ACC112 (cell line): ENCODE results near the gene ATAD3C.

ENCODE experiments used
- H2AFZ ChIP-seq: fragments of 200-600 bp; sonication (generic); one replicate; pipeline ENCODE4 v1.6.0; 2017; ENCODE audit warnings: antibody characterized with exemption, low read length; ENCODE audit not compliant: unreplicated experiment
- H3K27ac ChIP-seq: fragments of 200-600 bp; sonication (generic); 2 replicates; pipeline ENCODE4 v1.5.1; 2014; ENCODE audit warnings: low read depth, mild to moderate bottlenecking, antibody characterized with exemption, low read length, moderate library complexity
- H3K27me3 ChIP-seq: fragments of 200-600 bp; sonication (generic); 2 replicates; pipeline ENCODE4 v1.6.1; 2014; ENCODE audit warnings: mild to moderate bottlenecking, antibody characterized with exemption, low read length, moderate library complexity, mixed read lengths; ENCODE audit not compliant: insufficient read depth
- H3K36me3 ChIP-seq: fragments of 200-600 bp; sonication (generic); 2 replicates; pipeline ENCODE4 v1.6.1; 2016; ENCODE audit warnings: mild to moderate bottlenecking, antibody characterized with exemption, low read length, moderate library complexity, mixed read lengths; ENCODE audit not compliant: insufficient read depth
- H3K4me1 ChIP-seq: fragments of 200-600 bp; sonication (generic); one replicate; pipeline ENCODE4 v1.6.1; 2016; ENCODE audit warnings: low read length, mixed read lengths; ENCODE audit not compliant: insufficient read depth, unreplicated experiment, control insufficient read depth
- H3K4me3 ChIP-seq: fragments of 200-600 bp; sonication (generic); 2 replicates; pipeline ENCODE4 v1.5.1; 2014; ENCODE audit warnings: mild to moderate bottlenecking, low read depth, low read length
- H3K79me2 ChIP-seq: fragments of 200-600 bp; sonication (generic); one replicate; pipeline ENCODE4 v1.6.0; 2016; ENCODE audit warnings: low read length; ENCODE audit not compliant: control insufficient read depth, unreplicated experiment, insufficient read depth

ATAD3C gene

DNA sequence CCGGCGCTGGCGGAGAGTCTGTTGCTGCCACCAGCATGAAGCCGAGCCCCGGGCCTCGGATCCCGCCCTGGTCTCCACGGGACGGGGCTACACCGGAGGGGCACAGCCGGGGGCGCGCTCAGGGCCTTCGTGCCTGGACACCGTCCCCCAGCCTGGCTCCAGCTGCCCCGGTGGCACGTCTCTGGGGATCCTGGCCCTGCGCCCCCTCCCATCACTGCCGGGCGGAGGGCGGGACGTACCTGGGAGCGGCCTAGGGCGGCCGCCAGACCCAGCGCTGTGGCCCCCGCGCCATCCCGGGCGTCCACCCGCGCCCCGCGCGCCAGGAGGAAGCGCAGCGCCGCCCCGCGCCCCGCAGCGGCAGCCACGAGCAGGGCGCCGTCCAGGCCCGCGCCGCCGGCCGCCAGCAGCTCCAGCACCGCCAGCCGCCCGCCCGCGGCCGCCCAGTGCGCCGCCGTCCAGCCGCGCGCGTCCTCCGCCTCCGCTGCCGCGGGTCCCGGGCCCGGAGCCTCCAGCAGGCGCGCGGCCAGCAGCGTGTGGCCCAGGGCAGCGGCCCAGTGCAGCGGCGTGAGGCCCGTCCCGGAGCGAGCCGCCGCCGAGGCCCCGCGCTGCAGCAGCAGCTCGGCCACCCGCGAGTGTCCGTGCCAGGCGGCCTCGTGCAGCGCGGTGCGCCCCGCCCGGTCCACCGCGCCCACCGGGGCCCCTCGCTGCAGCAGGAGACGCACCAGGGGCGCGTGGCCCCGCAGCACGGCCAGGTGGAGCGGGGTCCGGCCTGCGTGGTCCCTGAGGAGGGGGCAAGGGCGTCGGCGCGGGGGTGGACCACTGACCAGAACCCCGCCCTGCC lies 29.5 kb upstream of the ATAD3C start:
- Histone ChIP-seq H3K36me3 (no peaks in the 10 kb centered on the region), H3K4me1 (peaks cover 9% of the 10 kb centered on the region), H3K27me3 (peaks cover 8% of the 10 kb centered on the region; the same call in 1 of the 2 replicates), H3K4me3 (peak overlapping the region; percentile 33; the same call in 1 of the 2 replicates), H2AFZ (no peak overlapping the region), H3K79me2 (no peaks in the 10 kb centered on the region), H3K27ac (no peak overlapping the region)

DNA sequence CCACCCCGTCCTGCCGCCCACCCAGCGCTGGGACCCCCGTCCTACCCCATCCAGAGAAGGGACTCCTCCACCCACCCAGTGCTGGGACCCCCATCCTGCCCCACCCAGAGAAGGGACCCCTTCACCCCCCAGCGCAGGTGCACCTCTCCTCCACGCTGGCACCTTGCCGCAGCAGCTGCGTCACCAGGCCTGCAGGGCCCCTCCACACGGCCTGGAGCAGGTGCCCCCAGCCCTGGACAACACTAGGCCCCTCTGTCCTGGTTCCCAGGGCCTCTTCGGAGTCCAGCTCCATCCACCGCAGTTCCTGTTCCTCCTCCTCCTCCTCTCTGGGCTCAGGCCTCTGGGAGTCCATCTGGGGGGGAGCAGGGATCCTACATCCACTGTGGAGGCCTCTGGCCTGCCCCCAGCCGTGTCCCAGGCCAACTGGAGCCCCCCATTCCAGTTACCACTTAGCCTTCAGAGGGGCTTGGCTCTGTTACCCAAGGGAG lies 28.8 kb upstream of the ATAD3C start:
- Histone ChIP-seq H3K79me2 (no peaks in the 10 kb centered on the region), H3K4me1 (peaks cover 9% of the 10 kb centered on the region), H3K4me3 (no peak overlapping the region), H3K27ac (no peak overlapping the region), H3K36me3 (no peaks in the 10 kb centered on the region), H2AFZ (no peak overlapping the region), H3K27me3 (peaks cover 8% of the 10 kb centered on the region; the same call in 1 of the 2 replicates)

DNA sequence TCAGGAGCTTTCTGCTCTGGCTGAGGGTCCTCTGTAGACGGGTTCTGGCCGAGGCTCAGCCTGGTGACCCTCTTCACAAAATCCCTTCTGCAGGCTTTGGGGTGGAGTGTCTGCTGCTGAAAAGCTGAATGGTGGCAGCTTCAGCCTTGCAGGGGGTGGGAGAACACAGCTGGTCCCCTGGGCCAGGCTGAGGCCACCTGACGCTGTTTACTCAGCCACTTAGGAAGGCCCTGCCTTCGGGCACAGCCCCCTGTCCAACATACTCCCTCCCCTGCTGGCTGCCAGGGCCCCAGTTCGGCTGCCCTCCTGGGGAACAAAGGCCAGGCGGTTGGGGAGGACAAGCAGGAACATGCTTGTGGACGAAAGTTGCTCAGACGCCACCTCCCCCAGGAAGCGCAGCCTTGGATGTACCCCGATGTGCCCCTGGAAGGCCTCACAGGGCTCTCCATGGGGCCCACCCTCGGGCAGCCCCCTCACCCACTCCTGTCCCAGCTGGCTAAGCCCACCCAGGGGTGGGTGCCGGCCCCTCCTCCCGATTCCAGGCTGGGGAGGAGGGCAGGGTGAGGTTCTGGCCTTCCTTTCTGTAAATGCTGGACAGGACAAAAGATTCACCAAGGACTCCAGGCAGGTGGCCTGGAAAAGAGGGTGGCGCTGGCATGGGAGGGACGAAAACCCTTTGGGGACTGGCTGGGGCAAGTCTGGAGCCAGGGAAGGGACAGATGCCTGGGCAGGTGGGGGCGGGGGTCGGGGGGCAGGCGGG lies 28.2 kb upstream of the ATAD3C start, which contains the start of gene ANKRD65:
ANKRD65 (minus strand) TSS at position 130 of the 760 bp plus-strand sequence. CDS start 271 bp downstream, outside the sequence.
- H3K27ac ChIP-seq: no peak within 1 kb of the TSS
- H2AFZ ChIP-seq: no peak within 1 kb of the TSS
- peaks cover 9% of the 10 kb centered on the region for H3K4me1 ChIP-seq
- H3K79me2 ChIP-seq: no peaks in the 10 kb centered on the region
- H3K4me3 ChIP-seq: peak within 1 kb of the TSS; percentile 33; the same call in 1 of the 2 replicates
- no peaks in the 10 kb centered on the region for H3K36me3 ChIP-seq
- H3K27me3 ChIP-seq: peaks cover 8% of the 10 kb centered on the region; the same call in 1 of the 2 replicates

DNA sequence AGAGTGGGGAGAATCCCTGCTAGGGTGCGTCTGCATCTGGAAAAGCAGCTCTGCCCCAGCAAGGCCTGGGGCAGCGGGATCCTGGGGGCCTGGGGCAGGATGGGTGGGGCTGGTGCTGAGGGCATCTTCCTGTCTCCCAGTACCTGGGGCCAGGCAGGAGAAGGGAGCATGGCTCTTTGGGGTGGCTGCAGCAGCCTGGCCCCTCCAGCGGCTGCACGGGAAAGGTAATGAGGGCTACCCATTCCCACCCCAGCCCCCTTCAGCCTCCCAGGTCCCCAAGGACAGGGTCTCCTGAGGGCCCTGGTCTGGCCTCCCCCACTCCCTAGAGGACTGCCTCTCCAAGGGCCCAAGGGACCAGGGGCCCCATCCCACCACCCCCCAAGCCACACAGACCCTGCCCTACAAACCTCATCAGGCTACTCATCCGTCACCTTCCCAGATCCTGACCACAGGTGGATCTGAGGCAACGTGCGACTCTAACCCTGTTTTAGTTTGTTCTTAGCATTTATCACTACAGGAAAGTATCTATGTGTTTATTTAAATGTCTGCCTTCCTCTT lies 27.5 kb upstream of the ATAD3C start:
- Histone ChIP-seq H3K27ac (no peak overlapping the region), H2AFZ (no peak overlapping the region), H3K27me3 (peaks cover 8% of the 10 kb centered on the region; the same call in 1 of the 2 replicates), H3K36me3 (no peaks in the 10 kb centered on the region), H3K4me1 (peaks cover 9% of the 10 kb centered on the region), H3K79me2 (no peaks in the 10 kb centered on the region), H3K4me3 (no peak overlapping the region)

DNA sequence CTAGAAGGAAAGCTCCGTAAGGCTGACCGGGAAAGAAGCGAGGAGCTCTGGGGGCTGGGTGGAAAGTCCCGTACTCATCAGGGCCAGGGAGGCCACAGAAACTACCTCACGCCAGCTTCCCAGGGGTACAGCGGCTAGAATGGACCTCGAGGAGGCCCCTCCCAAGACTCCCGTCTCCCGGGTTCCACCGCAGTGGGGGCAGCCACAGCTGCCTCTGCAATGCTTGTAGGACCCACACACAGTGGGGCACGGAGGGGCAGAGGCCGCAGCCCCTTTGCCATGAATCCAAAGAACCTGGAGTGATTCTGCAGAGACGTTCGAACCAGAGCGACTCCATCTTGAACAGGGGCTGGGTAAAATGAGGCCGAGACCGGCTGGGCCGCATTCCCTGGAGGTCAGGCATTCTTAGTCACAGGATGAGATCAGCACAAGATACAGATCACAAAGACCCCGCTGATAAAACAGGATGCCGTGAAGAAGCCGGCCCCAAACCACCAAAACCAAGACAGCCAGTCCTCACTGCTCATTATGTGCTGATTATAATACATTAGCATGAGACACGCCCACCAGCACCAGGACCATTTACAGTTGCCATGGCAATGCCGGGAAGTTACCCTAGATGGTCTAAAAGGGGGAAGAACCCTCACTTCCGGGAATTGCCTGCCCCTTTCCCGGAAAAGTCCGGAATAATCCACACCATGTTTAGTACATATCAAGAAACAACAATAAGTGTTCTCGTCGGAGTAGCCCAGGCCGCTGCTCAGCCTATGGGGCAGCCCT lies 26.8 kb upstream of the ATAD3C start:
- H3K27me3 ChIP-seq: peaks cover 8% of the 10 kb centered on the region; the same call in 1 of the 2 replicates
- H3K4me3 ChIP-seq: no peak overlapping the region
- no peak overlapping the region for H3K27ac ChIP-seq
- no peaks in the 10 kb centered on the region for H3K79me2 ChIP-seq
- peaks cover 9% of the 10 kb centered on the region for H3K4me1 ChIP-seq
- no peaks in the 10 kb centered on the region for H3K36me3 ChIP-seq
- no peak overlapping the region for H2AFZ ChIP-seq

DNA sequence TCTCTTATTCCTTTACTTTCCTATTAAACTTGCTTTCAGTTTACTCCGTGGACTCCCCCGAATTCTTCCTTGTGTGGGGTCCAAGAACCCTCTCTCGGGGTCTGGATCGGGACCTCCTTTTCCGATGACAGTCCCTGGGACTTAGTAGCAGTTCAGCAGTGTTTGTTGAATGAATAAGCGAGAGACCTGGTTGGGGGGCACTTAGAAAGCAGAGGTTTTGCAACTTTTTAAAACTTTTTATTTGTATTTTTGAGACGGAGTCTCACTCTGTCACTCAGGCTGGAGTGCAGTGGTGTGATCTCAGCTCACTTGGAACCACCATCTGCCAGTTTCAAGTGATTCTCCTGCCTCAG lies 26.3 kb upstream of the ATAD3C start:
- peaks cover 8% of the 10 kb centered on the region; the same call in 1 of the 2 replicates for H3K27me3 ChIP-seq
- peaks cover 9% of the 10 kb centered on the region for H3K4me1 ChIP-seq
- H3K79me2 ChIP-seq: no peaks in the 10 kb centered on the region
- no peaks in the 10 kb centered on the region for H3K36me3 ChIP-seq
- H2AFZ ChIP-seq: no peak overlapping the region
- H3K4me3 ChIP-seq: no peak overlapping the region
- no peak overlapping the region for H3K27ac ChIP-seq

DNA sequence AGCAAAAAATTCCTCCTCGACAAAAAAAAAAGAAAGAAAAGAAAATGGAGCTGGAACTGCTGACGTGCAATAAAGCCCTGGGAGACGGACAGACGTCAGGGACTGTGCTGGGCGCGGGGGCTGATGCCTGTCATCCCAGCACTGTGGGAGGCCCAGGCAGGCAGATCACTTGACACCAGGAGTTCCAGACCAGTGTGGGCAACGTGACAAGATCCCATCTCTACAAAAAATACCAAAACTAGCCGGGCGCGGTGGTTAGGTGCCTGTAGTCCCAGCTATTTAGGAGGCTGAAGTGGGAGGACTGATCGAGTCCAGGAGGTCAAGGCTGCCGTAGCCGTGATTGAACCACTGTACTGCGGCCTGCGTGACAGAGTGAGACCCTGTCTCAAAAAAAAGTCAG lies 24.8 kb upstream of the ATAD3C start:
- H3K4me1 ChIP-seq: peaks cover 9% of the 10 kb centered on the region
- H3K27me3 ChIP-seq: peaks cover 8% of the 10 kb centered on the region; the same call in 1 of the 2 replicates
- no peak overlapping the region for H3K4me3 ChIP-seq
- H3K36me3 ChIP-seq: no peaks in the 10 kb centered on the region
- no peak overlapping the region for H3K27ac ChIP-seq
- H3K79me2 ChIP-seq: no peaks in the 10 kb centered on the region
- no peak overlapping the region for H2AFZ ChIP-seq

DNA sequence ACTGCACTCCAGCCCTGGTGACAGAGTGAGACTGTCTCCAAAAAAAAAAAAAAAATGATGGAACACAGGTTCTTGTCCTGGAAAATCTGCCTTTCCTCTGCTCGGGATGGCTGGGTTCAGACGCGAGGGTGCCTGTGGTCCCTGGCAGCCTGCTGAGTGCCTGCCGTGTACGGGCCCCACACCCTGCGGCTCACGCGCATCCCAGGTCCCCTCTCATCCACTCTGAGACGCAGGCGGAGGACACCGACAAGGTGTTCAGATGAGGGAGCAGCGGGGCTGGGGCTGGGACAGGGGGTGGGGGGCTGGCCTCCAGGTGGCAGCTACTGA lies 24.1 kb upstream of the ATAD3C start:
- H3K79me2 ChIP-seq: no peaks in the 10 kb centered on the region
- H3K27me3 ChIP-seq: peaks cover 8% of the 10 kb centered on the region; the same call in 1 of the 2 replicates
- no peak overlapping the region for H2AFZ ChIP-seq
- H3K4me1 ChIP-seq: peaks cover 15% of the 10 kb centered on the region
- no peak overlapping the region for H3K4me3 ChIP-seq
- H3K36me3 ChIP-seq: no peaks in the 10 kb centered on the region
- H3K27ac ChIP-seq: no peak overlapping the region

DNA sequence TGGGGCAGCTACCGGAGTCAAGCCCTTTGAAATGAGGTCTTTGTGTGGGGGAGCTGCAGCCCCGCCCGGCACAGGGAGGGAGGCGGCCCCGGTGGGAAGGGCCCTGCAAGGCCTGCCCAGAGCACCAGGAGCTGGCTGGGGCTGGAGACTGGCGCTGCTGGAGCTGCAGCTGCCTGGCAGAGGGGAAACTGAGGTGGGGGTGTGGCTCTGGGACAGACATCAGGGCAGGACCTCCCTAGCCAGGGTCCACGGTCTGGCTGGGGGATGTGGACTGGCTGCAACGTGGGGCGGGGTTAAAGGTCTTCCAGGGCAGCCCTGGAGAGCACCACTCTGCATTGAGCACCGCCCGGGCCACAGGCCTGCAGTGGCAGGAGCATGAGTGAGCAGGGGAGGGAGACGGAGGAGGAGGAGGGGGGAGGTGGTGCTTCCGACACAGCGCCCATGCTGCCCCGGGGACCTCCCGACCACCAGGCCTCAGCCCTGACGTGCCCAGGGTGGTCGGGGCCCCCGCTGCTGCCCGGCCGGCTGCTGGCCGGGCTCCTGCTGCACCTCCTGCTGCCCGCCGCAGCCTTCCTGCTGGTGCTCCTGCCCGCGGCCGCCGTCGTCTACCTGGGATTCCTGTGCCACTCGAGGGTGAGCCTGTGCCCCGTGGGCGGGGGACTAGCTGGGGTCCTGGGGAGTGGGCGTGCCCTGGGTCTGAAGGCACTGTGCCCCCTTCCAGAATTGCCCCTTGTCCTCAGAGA lies 23.6 kb upstream of the ATAD3C start:
- no peak overlapping the region for H3K27ac ChIP-seq
- no peaks in the 10 kb centered on the region for H3K36me3 ChIP-seq
- H3K27me3 ChIP-seq: peaks cover 3% of the 10 kb centered on the region; the same call in 1 of the 2 replicates
- no peak overlapping the region for H2AFZ ChIP-seq
- peaks cover 18% of the 10 kb centered on the region for H3K4me1 ChIP-seq
- no peaks in the 10 kb centered on the region for H3K79me2 ChIP-seq
- H3K4me3 ChIP-seq: no peak overlapping the region
